ENCODE results near the gene ZNF385A.

- TF ChIP-seq, protein P1, sequence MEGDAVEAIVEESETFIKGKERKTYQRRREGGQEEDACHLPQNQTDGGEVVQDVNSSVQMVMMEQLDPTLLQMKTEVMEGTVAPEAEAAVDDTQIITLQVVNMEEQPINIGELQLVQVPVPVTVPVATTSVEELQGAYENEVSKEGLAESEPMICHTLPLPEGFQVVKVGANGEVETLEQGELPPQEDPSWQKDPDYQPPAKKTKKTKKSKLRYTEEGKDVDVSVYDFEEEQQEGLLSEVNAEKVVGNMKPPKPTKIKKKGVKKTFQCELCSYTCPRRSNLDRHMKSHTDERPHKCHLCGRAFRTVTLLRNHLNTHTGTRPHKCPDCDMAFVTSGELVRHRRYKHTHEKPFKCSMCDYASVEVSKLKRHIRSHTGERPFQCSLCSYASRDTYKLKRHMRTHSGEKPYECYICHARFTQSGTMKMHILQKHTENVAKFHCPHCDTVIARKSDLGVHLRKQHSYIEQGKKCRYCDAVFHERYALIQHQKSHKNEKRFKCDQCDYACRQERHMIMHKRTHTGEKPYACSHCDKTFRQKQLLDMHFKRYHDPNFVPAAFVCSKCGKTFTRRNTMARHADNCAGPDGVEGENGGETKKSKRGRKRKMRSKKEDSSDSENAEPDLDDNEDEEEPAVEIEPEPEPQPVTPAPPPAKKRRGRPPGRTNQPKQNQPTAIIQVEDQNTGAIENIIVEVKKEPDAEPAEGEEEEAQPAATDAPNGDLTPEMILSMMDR (IDR thresholded peaks at IDR 0.05): no peak
- no peak for TF ChIP-seq POLR2A (IDR thresholded peaks at IDR 0.05)
- no peak for TF ChIP-seq EP300 (IDR thresholded peaks at IDR 0.05)
These were observed 8.1 kb upstream of the ZNF385A start for GRCh38 chr12:54392485-54393206.

Data from tibial nerve (tissue), 4 donors.